Measurements from ENCODE around the gene EFTUD2. TPM values are rescaled to one million over a fixed set of nuclear protein-coding genes. Genes with fewer than 3 reads are reported as not detected.

The EFTUD2 gene
- total and polyA plus RNA-seq, 2 of the 8 experiments (the other 6 are each of a cell fraction or from before 2014, with no cell fraction given): 118 to 195 TPM

- no peak overlapping the region for H2AK5ac ChIP-seq (ENCODE audit: low read depth, low read length)
- peaks cover 0 to 3% (median 1%) of the 10 kb centered on the region in 4 experiments; a peak in 1 of 7 replicates for H3K4me1 ChIP-seq (replicated peaks in 1 of 4; ENCODE audit: control insufficient read depth in 3 of 4, insufficient read depth in 4 of 4, low read length in 3 of 4)
- DNase-seq (ENCODE audit: low read depth in 1 of 2, low spot score in 2 of 2) (peak in 1 of 2 experiments; percentile 52), FAIRE-seq (no peak)
- H3K27me3 ChIP-seq (replicated peaks in 1 of 4; ENCODE audit: control insufficient read depth in 3 of 4, extremely low read depth in 1 of 4, insufficient read depth in 3 of 4, low read length in 3 of 4): no peaks in the 10 kb centered on the region
- peaks cover 2 to 28% (median 17%) of the 10 kb centered on the region in 4 experiments for H3K36me3 ChIP-seq (ENCODE audit: control insufficient read depth in 2 of 4, insufficient read depth in 4 of 4, low read length in 3 of 4)
- H4K5ac ChIP-seq (ENCODE audit: insufficient read length, low read depth, low read length): no peak overlapping the region
- H2BK15ac ChIP-seq (ENCODE audit: low read length): no peak overlapping the region
- WGBS, 2 experiments (ENCODE audit: extremely low coverage in 1 of 2, insufficient coverage in 1 of 2, insufficient read length in 1 of 2, insufficient replicate concordance in 2 of 2, low coverage in 1 of 2, low lambda C conversion rate in 2 of 2, missing lambda C conversion rate in 1 of 2): 98% methylated on average over 4 of the region's 4 CpGs; no CpG with 5 or more reads in 1 of the 2 experiments
- no peak overlapping the region for H2AFZ ChIP-seq (ENCODE audit: low read length)
- H3K4me3 ChIP-seq (ENCODE audit: extremely low read depth in 1 of 4, insufficient read depth in 2 of 4, low read depth in 3 of 4, low read length in 4 of 4): no peak overlapping the region
- peaks cover 0 to 6% of the 10 kb centered on the region in 2 experiments for H4K20me1 ChIP-seq (replicated peaks in 1 of 2; ENCODE audit: control insufficient read depth in 1 of 2, insufficient read depth in 2 of 2, low read length in 2 of 2)
- 0 out of 2 replicates have a peak, but pooled peaks cover 2% of the 10 kb centered on the region for H3K79me1 ChIP-seq (ENCODE audit: low read depth, low read length)
- H2BK20ac ChIP-seq (ENCODE audit: low read length): no peak overlapping the region
- peaks cover 4% of the 10 kb centered on the region; the same call in 1 of the 2 replicates for H3K23me2 ChIP-seq (ENCODE audit: low read depth, low read length)
- H4K91ac ChIP-seq (replicated peaks; ENCODE audit: insufficient read length, low read length): no peak overlapping the region
- H3K23ac ChIP-seq (ENCODE audit: insufficient read length): no peak overlapping the region
- no peaks in the 10 kb centered on the region for H3K9me3 ChIP-seq (ENCODE audit: insufficient read depth in 2 of 2, low read depth in 1 of 2, low read length in 1 of 2)
- no peak overlapping the region for H3K4me2 ChIP-seq (ENCODE audit: insufficient read depth in 1 of 2, low read depth in 2 of 2, low read length in 2 of 2)
- no peak overlapping the region for H3K4ac ChIP-seq (replicated peaks; ENCODE audit: insufficient read length, low read depth, low read length)
- no peak overlapping the region for H2BK12ac ChIP-seq (ENCODE audit: low read depth, low read length)
- peaks cover 0 to 58% of the 10 kb centered on the region in 2 experiments; a peak in 3 of 4 replicates for H3K79me2 ChIP-seq (ENCODE audit: control insufficient read depth in 1 of 2, insufficient read depth in 2 of 2, low read length in 2 of 2)
- ChIA-PET CTCF (ENCODE audit: partially characterized antibody) (interaction anchor here (0.6 to 2.2 kb wide), 17 partner anchors 9 to 204 kb away, joined by 3 to 9 read pairs (median 4); no protein-coding TSS in a partner anchor), POLR2A (ENCODE audit: partially characterized antibody) (interaction anchor here (0.7 to 1.5 kb wide), 8 partner anchors 9 to 278 kb away, joined by 3 to 4 read pairs (median 4); no protein-coding TSS in a partner anchor)
- H3K9ac ChIP-seq (replicated peaks in 1 of 4; ENCODE audit: extremely low read depth in 1 of 4, low read depth in 3 of 4, low read length in 3 of 4): no peak overlapping the region
- no peak overlapping the region for H2BK5ac ChIP-seq (ENCODE audit: low read depth, low read length)
- no peak overlapping the region for H2BK120ac ChIP-seq (replicated peaks; ENCODE audit: low read depth, low read length)
- no peak overlapping the region for H3K27ac ChIP-seq (ENCODE audit: low read depth, low read length)
- no peak overlapping the region for H3K56ac ChIP-seq (replicated peaks; ENCODE audit: insufficient read length, low read depth, low read length)
- H4K8ac ChIP-seq (ENCODE audit: extremely low read depth, insufficient read depth, low read length): no peak overlapping the region
- no peak for TF ChIP-seq MAFK (IDR thresholded peaks at IDR 0.05; ENCODE audit: low read depth, low read length)
- peak; percentile 21 to 25 (median 24); a peak in 3 of 4 replicates for TF ChIP-seq CTCF (IDR thresholded peaks at IDR 0.05; ENCODE audit: control extremely low read depth in 1 of 3, insufficient read depth in 1 of 3, low read depth in 1 of 3, low read length in 3 of 3)
- TF ChIP-seq CHD2 (IDR thresholded peaks at IDR 0.05; ENCODE audit: low read length): no peak
- TF ChIP-seq ATF3 (IDR thresholded peaks at IDR 0.05; ENCODE audit: insufficient read depth, low read depth, low read length): no peak
- no peak overlapping the region for H3K18ac ChIP-seq (ENCODE audit: extremely low read depth, low read length)
- no peak overlapping the region for H3K14ac ChIP-seq (ENCODE audit: insufficient read length)
These were observed 4.6 kb downstream of the EFTUD2 start for GRCh38 chr17:44894642-44895041.
